Kidney (tissue), 14 donors: ENCODE measurements around the gene ARL3. TPM values are rescaled to one million over a fixed set of nuclear protein-coding genes. Genes with fewer than 3 reads are reported as not detected.

ENCODE experiments used
- DNase-seq, 5 donors: peaks; one replicate each; pipeline ENCODE4 v3.0.0-alpha.2; 2013 to 2020
- FAIRE-seq: peaks from 2 replicates; lab custom pipeline; 2012; peaks lifted over from hg19 to GRCh38; lab: Jason Lieb, UNC
- H3K27ac ChIP-seq, 2 donors: one replicate each; pipeline ENCODE4 v1.7.0; 2013; ENCODE audit warnings: low read depth in 2 of 2, low read length in 2 of 2, inconsistent platforms in 1 of 2
- H3K27me3 ChIP-seq: one replicate; pipeline ENCODE4 v1.7.1; 2013; ENCODE audit warnings: low read length, inconsistent platforms; ENCODE audit not compliant: control insufficient read depth, insufficient read depth
- H3K36me3 ChIP-seq, 3 donors: one replicate each; pipeline versions ENCODE4 v1.7.0 to v1.7.1; 2013; ENCODE audit warnings: low read length in 3 of 3, control low read depth in 1 of 3, inconsistent platforms in 1 of 3; ENCODE audit not compliant: insufficient read depth in 3 of 3, control insufficient read depth in 2 of 3
- H3K4me1 ChIP-seq, 3 donors: one replicate each; pipeline versions ENCODE4 v1.7.0 to v1.7.1; 2013; ENCODE audit warnings: low read length in 3 of 3, inconsistent platforms in 1 of 3, low read depth in 1 of 3; ENCODE audit not compliant: control insufficient read depth in 2 of 3, insufficient read depth in 2 of 3
- H3K4me3 ChIP-seq, 3 donors: one replicate each; pipeline versions ENCODE4 v1.7.0 to v1.8.1; 2013; ENCODE audit warnings: low read length in 3 of 3, control low read depth in 1 of 3, inconsistent platforms in 1 of 3
- H3K9ac ChIP-seq, 3 donors: one replicate each; pipeline versions ENCODE4 v1.7.0 to v1.7.1; 2013; ENCODE audit warnings: low read length in 3 of 3, control low read depth in 1 of 3, inconsistent platforms in 1 of 3
- H3K9me3 ChIP-seq, 3 donors: one replicate each; pipeline versions ENCODE4 v1.7.0 to v1.7.1; 2013; ENCODE audit warnings: low read length in 3 of 3, control low read depth in 1 of 3, inconsistent platforms in 1 of 3; ENCODE audit not compliant: control insufficient read depth in 2 of 3, insufficient read depth in 1 of 3
- CTCF ChIP-seq: IDR thresholded peaks from 3 replicates; pipeline ENCODE4 v1.5.1; 2012; ENCODE audit warnings: mild to moderate bottlenecking, moderate library complexity, borderline replicate concordance; ENCODE audit not compliant: insufficient read depth; ENCODE audit errors: extremely low read depth
- intact Hi-C: fragments of 100-400 bp; cut with DNase I; formaldehyde crosslinking; loops from one replicate; pipeline ENCODE4 v1.11.1; 2022
- polyA plus RNA-seq: library from polyadenylated mRNA; stranded (reverse); fragments of 350-450 nt; fragmentation: Illumina TruSeq; extraction: RNeasy Lipid Tissue Mini Kit (QIAGEN cat#74804); gene quantifications from one replicate; pipeline ENCODE4 v1.2.3, GENCODE V29; 2014; ENCODE audit warnings: low read depth, low replicate concordance; ENCODE audit not compliant: insufficient read depth
- total RNA-seq: library from RNA; stranded (reverse); fragmentation: NEBNext Ultra II Directional; extraction: Animal tissue kit (Norgen Biotek cat#: 25700); gene quantifications from one replicate; pipeline ENCODE4 v1.2.1, GENCODE V29; 2021
- donor health status: control.
- donor health status: control.
- donor health status: control.
- donor health status: control.
- donor health status: control.
- donor health status: DM: yes; HTN: yes; CAD: no.
- donor health status: Normal renal cell carcinoma (clear cell type).

ARL3 gene
- total and polyA plus RNA-seq, 2 donors from 2014 or later: 16.3 to 28.8 TPM

DNA sequence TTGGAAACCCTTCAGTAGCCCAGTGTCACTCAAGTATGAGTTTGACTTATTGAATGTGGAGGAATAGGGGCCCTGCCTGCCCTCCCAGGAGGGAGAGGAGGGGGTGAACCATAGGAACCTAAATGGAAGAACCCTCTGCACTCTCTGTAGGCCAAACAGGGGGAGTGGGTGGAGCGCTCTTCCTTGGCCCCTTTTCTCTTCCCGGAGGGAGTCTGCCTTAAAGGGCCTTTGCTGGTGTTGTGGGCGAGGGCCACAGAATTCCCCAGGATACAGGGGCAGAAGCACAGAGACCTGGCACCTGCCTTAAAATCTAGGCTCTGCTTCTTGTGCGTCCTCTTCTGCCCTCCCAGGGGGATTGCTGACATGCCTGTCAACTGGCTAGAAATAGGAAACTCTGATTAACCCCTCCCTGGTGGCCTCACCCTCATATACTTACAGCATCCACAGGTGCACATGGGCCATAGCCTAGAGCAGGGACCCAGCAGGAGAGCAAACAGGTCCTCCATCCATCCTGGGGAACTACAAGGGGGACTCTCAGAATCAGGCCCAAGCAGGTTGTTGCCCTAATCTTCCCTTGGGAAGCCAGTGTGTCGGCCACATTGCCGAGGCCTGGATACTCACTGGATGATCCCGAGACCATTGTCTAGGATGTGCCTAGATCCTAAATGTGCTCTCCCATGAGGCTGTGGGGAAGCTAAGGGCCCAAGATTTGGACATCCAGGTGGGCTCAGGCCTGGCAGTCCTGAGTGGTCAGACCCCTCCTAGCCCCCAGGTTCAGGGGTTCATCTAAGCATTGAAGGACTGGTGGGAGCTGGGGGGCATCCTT is 66.5 kb downstream of the ARL3 start:
- no peak for FAIRE-seq
- peaks cover 2 to 16% (median 4%) of the 10 kb centered on the region in 3 donors for H3K36me3 ChIP-seq
- H3K9me3 ChIP-seq: no peaks in the 10 kb centered on the region
- H3K4me3 ChIP-seq: peak overlapping the region in 2 of 3 donors; percentile 78 to 97
- intact Hi-C loops: no loop called here
- peaks cover 6 to 61% (median 47%) of the 10 kb centered on the region in 3 donors for H3K4me1 ChIP-seq
- peak in 1 of 5 donors; percentile 57 for DNase-seq
- no peak for TF ChIP-seq CTCF
- peak overlapping the region; percentile 2 to 97 for H3K27ac ChIP-seq
- H3K9ac ChIP-seq: peak overlapping the region in 2 of 3 donors; percentile 8 to 97
- H3K27me3 ChIP-seq: no peaks in the 10 kb centered on the region

DNA sequence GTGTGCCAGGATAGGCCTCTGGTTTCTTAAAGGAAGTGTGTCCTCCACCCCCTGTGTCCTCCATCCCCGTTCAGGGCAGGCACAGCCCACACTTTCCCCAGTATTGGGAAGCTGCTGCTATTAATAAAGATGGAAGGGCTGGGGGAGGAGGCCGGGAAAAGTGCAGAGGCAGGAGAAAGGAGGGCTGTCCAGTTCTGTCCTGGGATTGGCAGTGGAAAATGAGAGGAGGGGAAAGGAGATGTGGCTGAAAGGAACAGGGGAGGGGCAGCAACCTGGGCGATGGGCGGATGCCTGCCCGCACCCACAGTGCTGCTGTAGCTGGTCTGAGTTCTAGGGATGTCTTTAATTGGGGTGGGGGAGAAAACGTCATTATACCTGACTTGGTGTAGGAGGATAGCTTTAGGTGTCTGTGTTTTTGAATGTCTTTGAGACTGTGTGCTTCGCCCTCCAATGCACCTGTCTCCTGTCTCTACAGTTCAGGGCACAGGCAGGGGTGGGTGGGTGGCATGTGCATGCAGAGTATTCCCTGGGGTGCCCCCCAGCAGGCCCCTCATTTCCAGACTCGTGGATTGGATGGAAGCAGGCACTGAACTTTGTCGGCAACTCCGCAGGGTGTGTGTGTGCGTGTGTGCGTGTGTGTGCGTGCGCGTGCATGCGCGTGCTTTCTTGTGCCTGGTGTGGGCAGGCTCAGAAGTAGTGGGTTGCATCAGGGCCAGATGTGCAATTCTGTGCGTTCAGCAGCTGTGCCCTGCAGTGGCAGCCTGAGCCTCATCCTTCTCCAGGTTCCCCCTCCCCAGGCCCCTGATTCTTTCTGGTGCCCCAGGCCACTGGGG is 67.4 kb downstream of the ARL3 start:
- H3K4me1 ChIP-seq: peaks cover 6 to 53% (median 41%) of the 10 kb centered on the region in 3 donors
- no peak for TF ChIP-seq CTCF
- H3K27ac ChIP-seq: peak overlapping the region; percentile 97 to 99
- FAIRE-seq (no peak), DNase-seq (peak; percentile 61 to 88 (median 76))
- no peaks in the 10 kb centered on the region for H3K9me3 ChIP-seq
- peaks cover 0 to 12% (median 4%) of the 10 kb centered on the region in 3 donors for H3K36me3 ChIP-seq
- H3K27me3 ChIP-seq: no peaks in the 10 kb centered on the region
- intact Hi-C loops: no loop called here
- H3K4me3 ChIP-seq: peak overlapping the region; percentile 78 to 97 (median 86)
- H3K9ac ChIP-seq: peak overlapping the region; percentile 8 to 97 (median 76)

- Histone ChIP-seq H3K9ac (peak overlapping the region; percentile 76 to 97 (median 81)), H3K4me3 (peak overlapping the region; percentile 78 to 97 (median 86)), H3K27me3 (no peaks in the 10 kb centered on the region), H3K36me3 (peaks cover 0 to 12% (median 4%) of the 10 kb centered on the region in 3 donors), H3K9me3 (no peaks in the 10 kb centered on the region), H3K4me1 (peaks cover 6 to 45% (median 33%) of the 10 kb centered on the region in 3 donors), H3K27ac (peak overlapping the region; percentile 97 to 99)
- FAIRE-seq (no peak), DNase-seq (peak; percentile 65 to 98 (median 81))
- intact Hi-C loops: no loop called here
- no peak for TF ChIP-seq CTCF
These were observed 68.2 kb downstream of the ARL3 start for GRCh38 chr10:102645741-102646609.
